Large intestine (tissue), 3 donors: ENCODE measurements around the gene NBEAL1. TPM values are rescaled to one million over a fixed set of nuclear protein-coding genes. Genes with fewer than 3 reads are reported as not detected.
"Not testable (repeated sequence)": the region's sequence is repeated elsewhere in the genome, so short reads cannot be mapped to it uniquely, and the experiment has no call there.

ENCODE experiments used
- DNase-seq, 2 donors: peaks; one replicate each; pipeline versions ENCODE4 v3.0.0 to v3.0.0-alpha.2; 2013
- H3K27ac ChIP-seq: one replicate; pipeline ENCODE4 v1.5.1; 2013; ENCODE audit warnings: low read length
- H3K27me3 ChIP-seq: 2 replicates; pipeline ENCODE4 v1.6.1; 2013; ENCODE audit warnings: low read length; ENCODE audit not compliant: control insufficient read depth, insufficient read depth
- H3K36me3 ChIP-seq: 2 replicates; pipeline ENCODE4 v1.6.1; 2013; ENCODE audit warnings: low read length; ENCODE audit not compliant: control insufficient read depth, insufficient read depth
- H3K4me1 ChIP-seq: one replicate; pipeline ENCODE4 v1.6.1; 2013; ENCODE audit warnings: low read length; ENCODE audit not compliant: control insufficient read depth, insufficient read depth
- H3K4me3 ChIP-seq: one replicate; pipeline ENCODE4 v1.5.1; 2013; ENCODE audit warnings: low read length
- H3K9me3 ChIP-seq: one replicate; pipeline ENCODE4 v1.6.1; 2013; ENCODE audit warnings: mild to moderate bottlenecking, low read depth, low read length, moderate library complexity; ENCODE audit not compliant: control insufficient read depth
- WGBS: methylation state at CpG from one replicate; pipeline ENCODE4 v1.1.5; 2013; ENCODE audit warnings: low lambda C conversion rate; ENCODE audit not compliant: insufficient coverage; 5-methylcytosine and 5-hydroxymethylcytosine counted together
- polyA plus RNA-seq: library from polyadenylated mRNA; unstranded; fragments of 120-200 nt; gene quantifications from one replicate; pipeline ENCODE4 v1.2.1, GENCODE V29; 2013

Gene NBEAL1
- polyA plus RNA-seq, 1 donor = 9.8 TPM

GRCh38 chr2:203162722-203163121 lies 148.0 kb downstream of the NBEAL1 start:
- not testable (repeated sequence) for DNase-seq, H3K4me3 ChIP-seq, H3K27me3 ChIP-seq, H3K9me3 ChIP-seq, H3K27ac ChIP-seq, H3K4me1 ChIP-seq
- WGBS = no CpG with 5 or more reads among the region's 5 CpGs
- peaks cover 16% of the 10 kb centered on the region for H3K36me3 ChIP-seq

- H3K27me3 ChIP-seq = no peaks in the 10 kb centered on the region
- H3K4me1 ChIP-seq = no peaks in the 10 kb centered on the region
- no CpG with 5 or more reads among the region's 1 CpG for WGBS
- H3K9me3 ChIP-seq = no peaks in the 10 kb centered on the region
- no peak for DNase-seq
- no peak overlapping the region for H3K4me3 ChIP-seq
- peaks cover 18% of the 10 kb centered on the region for H3K36me3 ChIP-seq
- no peak overlapping the region for H3K27ac ChIP-seq
Observed at GRCh38 chr2:203164311-203164935, 149.7 kb downstream of the NBEAL1 start.

GRCh38 chr2:203167751-203168150 lies 153.1 kb downstream of the NBEAL1 start:
- Histone ChIP-seq H3K4me1 (no peaks in the 10 kb centered on the region), H3K36me3 (peaks cover 17% of the 10 kb centered on the region), H3K4me3 (no peak overlapping the region), H3K9me3 (no peaks in the 10 kb centered on the region), H3K27me3 (no peaks in the 10 kb centered on the region), H3K27ac (no peak overlapping the region)
- DNase-seq = no peak
- no CpG with 5 or more reads among the region's 5 CpGs for WGBS

GRCh38 chr2:203170502-203170901 lies 155.8 kb downstream of the NBEAL1 start:
- DNase-seq = no peak
- WGBS = 95% methylated on average over 3 of the region's 4 CpGs
- H3K27me3 ChIP-seq = no peaks in the 10 kb centered on the region
- no peak overlapping the region for H3K4me3 ChIP-seq
- no peak overlapping the region for H3K27ac ChIP-seq
- no peaks in the 10 kb centered on the region for H3K4me1 ChIP-seq
- H3K9me3 ChIP-seq = no peaks in the 10 kb centered on the region
- H3K36me3 ChIP-seq = peaks cover 17% of the 10 kb centered on the region

- no peak overlapping the region for H3K4me3 ChIP-seq
- no CpG with 5 or more reads among the region's 1 CpG for WGBS
- DNase-seq = no peak
- H3K27ac ChIP-seq = no peak overlapping the region
- H3K36me3 ChIP-seq = peaks cover 17% of the 10 kb centered on the region
- H3K4me1 ChIP-seq = no peaks in the 10 kb centered on the region
- no peaks in the 10 kb centered on the region for H3K27me3 ChIP-seq
- no peaks in the 10 kb centered on the region for H3K9me3 ChIP-seq
Observed at GRCh38 chr2:203175371-203175770, 160.7 kb downstream of the NBEAL1 start.

GRCh38 chr2:203177361-203177760 lies 162.7 kb downstream of the NBEAL1 start:
- no peak overlapping the region for H3K27ac ChIP-seq
- no peak overlapping the region for H3K4me3 ChIP-seq
- no peak for DNase-seq
- H3K36me3 ChIP-seq = peaks cover 25% of the 10 kb centered on the region
- H3K27me3 ChIP-seq = no peaks in the 10 kb centered on the region
- H3K9me3 ChIP-seq = no peaks in the 10 kb centered on the region
- H3K4me1 ChIP-seq = no peaks in the 10 kb centered on the region

GRCh38 chr2:203185864-203186263 lies 171.2 kb downstream of the NBEAL1 start:
- Histone ChIP-seq H3K4me1 (no peaks in the 10 kb centered on the region), H3K27me3 (no peaks in the 10 kb centered on the region), H3K9me3 (no peaks in the 10 kb centered on the region), H3K36me3 (peaks cover 27% of the 10 kb centered on the region), H3K27ac (no peak overlapping the region), H3K4me3 (no peak overlapping the region)
- peak; percentile 4 to 25 for DNase-seq
- WGBS = no CpG with 5 or more reads among the region's 1 CpG

- WGBS = no CpG with 5 or more reads among the region's 17 CpGs
- H3K4me1 ChIP-seq, H3K27me3 ChIP-seq, H3K27ac ChIP-seq, DNase-seq, H3K4me3 ChIP-seq, H3K9me3 ChIP-seq: not testable (repeated sequence)
- H3K36me3 ChIP-seq = peaks cover 23% of the 10 kb centered on the region
Observed at GRCh38 chr2:203190547-203190946, 175.9 kb downstream of the NBEAL1 start.

GRCh38 chr2:203191026-203191425 lies 176.4 kb downstream of the NBEAL1 start:
- DNase-seq, H3K27ac ChIP-seq, H3K27me3 ChIP-seq, H3K9me3 ChIP-seq, H3K4me3 ChIP-seq, H3K4me1 ChIP-seq: not testable (repeated sequence)
- peaks cover 28% of the 10 kb centered on the region for H3K36me3 ChIP-seq
- WGBS = 100% methylated on average over 4 of the region's 6 CpGs

GRCh38 chr2:203191961-203192360 lies 177.3 kb downstream of the NBEAL1 start:
- Histone ChIP-seq H3K4me1 (no peaks in the 10 kb centered on the region), H3K9me3 (no peaks in the 10 kb centered on the region), H3K27me3 (no peaks in the 10 kb centered on the region), H3K27ac (no peak overlapping the region), H3K36me3 (peaks cover 23% of the 10 kb centered on the region), H3K4me3 (no peak overlapping the region)
- no peak for DNase-seq
- WGBS = 100% methylated on average over 1 of the region's 3 CpGs

- 88% methylated on average over 1 of the region's 5 CpGs for WGBS
Observed at GRCh38 chr2:203195331-203196036, 180.8 kb downstream of the NBEAL1 start.

More at GRCh38 chr2:203195331-203196036, 180.8 kb downstream of the NBEAL1 start:
- Histone ChIP-seq H3K36me3 (peaks cover 25% of the 10 kb centered on the region), H3K4me1 (no peaks in the 10 kb centered on the region), H3K9me3 (no peaks in the 10 kb centered on the region), H3K4me3 (no peak overlapping the region), H3K27ac (no peak overlapping the region), H3K27me3 (no peaks in the 10 kb centered on the region)
- DNase-seq = no peak
